HCT116 (cell line): ENCODE measurements around the gene SLC66A2. TPM values are rescaled to one million over a fixed set of nuclear protein-coding genes. Genes with fewer than 3 reads are reported as not detected.

Experiments
- ATAC-seq: fragments of 200-7000 bp; cut with Tn5 transposase; 2 replicates; pipeline ENCODE4 v1.9.1; 2020; ENCODE audit warnings: mild to moderate bottlenecking, moderate library complexity
- BruUV-seq: library from RNA; stranded (reverse); fragments of 400-500 nt; replicated peaks from 2 replicates; lab custom pipeline; 2021; lab: Mats Ljungman, UMichigan
- CTCF ChIA-PET: fragments of 300-600 bp; sonication (Branson Sonifier 250); formaldehyde crosslinking; loops from one replicate; lab custom pipeline; 2021; ENCODE audit warnings: antibody characterized with exemption; lab: Charles Lee
- POLR2A ChIA-PET: fragments of 300-600, 350-600 bp; sonication (Branson Sonifier 250); formaldehyde crosslinking; loops from one replicate; lab custom pipeline; 2021; ENCODE audit warnings: antibody characterized with exemption; lab: Charles Lee
- RAD21 ChIA-PET, 2 experiments: fragments of 300-600 bp; sonication (Branson Sonifier 250); formaldehyde crosslinking; loops; one replicate each; lab custom pipeline; 2023; ENCODE audit warnings: low total read pairs in 2 of 2; ENCODE audit not compliant: uncharacterized antibody in 2 of 2, unreplicated experiment in 2 of 2, low non-redundant PET in 1 of 2; lab: Charles Lee
- DNase-seq: peaks from one replicate; pipeline ENCODE4 v3.0.0-alpha.2; 2010; ENCODE audit warnings: low read depth, low spot score
- H2AFZ ChIP-seq: fragments of 200-600 bp; shearing (Covaris generic), sonication (generic); 2 replicates; pipeline ENCODE4 v1.6.1; 2017; ENCODE audit warnings: low read depth, mixed run types, mixed read lengths, antibody characterized with exemption, low read length; ENCODE audit not compliant: poor library complexity, severe bottlenecking
- H3K27ac ChIP-seq: 2 replicates; pipeline ENCODE4 v1.5.1; 2012; ENCODE audit warnings: low read depth, low read length
- H3K27me3 ChIP-seq: fragments of 200-600 bp; sonication (generic); 2 replicates; pipeline ENCODE4 v1.6.1; 2016; ENCODE audit warnings: mixed run types, low read length, mixed read lengths; ENCODE audit not compliant: insufficient read depth
- H3K36me3 ChIP-seq, 2 experiments: fragments of 200-500 bp in 1 of 2; fragments of 200-600 bp in 1 of 2; sonication (Bioruptor generic) in 1 of 2; sonication (generic) in 1 of 2; 2 replicates each; pipeline versions ENCODE4 v1.5.1 to v1.6.1; 2014 to 2016; ENCODE audit warnings: low read length in 2 of 2, inconsistent platforms in 1 of 2, mixed read lengths in 1 of 2, mixed run types in 1 of 2; ENCODE audit not compliant: insufficient read depth in 2 of 2, control insufficient read depth in 1 of 2
- H3K4me1 ChIP-seq, 2 experiments: fragments of 200-600 bp in 1 of 2; sonication (generic) in 1 of 2; 2 replicates each; pipeline versions ENCODE4 v1.5.1 to v1.6.1; 2012 to 2017; ENCODE audit warnings: low read length in 2 of 2, inconsistent platforms in 1 of 2, mild to moderate bottlenecking in 1 of 2, mixed read lengths in 1 of 2, mixed run types in 1 of 2, moderate library complexity in 1 of 2; ENCODE audit not compliant: insufficient read depth in 2 of 2, control insufficient read depth in 1 of 2
- H3K4me2 ChIP-seq: fragments of 200-600 bp; sonication (generic); 2 replicates; pipeline ENCODE4 v1.6.1; 2017; ENCODE audit warnings: mixed run types, low read length, mixed read lengths
- H3K4me3 ChIP-seq, 2 experiments: fragments of 200-600 bp in 1 of 2; sonication (generic) in 1 of 2; replicated peaks in 1 of 2; 2 replicates each; pipeline ENCODE4 v1.5.1; 2011 to 2016; ENCODE audit warnings: low read length in 2 of 2, control low read depth in 1 of 2, low read depth in 1 of 2, mild to moderate bottlenecking in 1 of 2, mixed read lengths in 1 of 2, mixed run types in 1 of 2
- H3K79me2 ChIP-seq: fragments of 200-600 bp; sonication (generic); 2 replicates; pipeline ENCODE4 v1.6.1; 2017; ENCODE audit warnings: mild to moderate bottlenecking, mixed run types, low read length, moderate library complexity, mixed read lengths; ENCODE audit not compliant: insufficient read depth
- H3K9ac ChIP-seq: fragments of 200-600 bp; sonication (generic); 2 replicates; pipeline ENCODE4 v1.6.1; 2016; ENCODE audit warnings: low read length, mixed read lengths
- H3K9me2 ChIP-seq: fragments of 200-600 bp; sonication (generic), shearing (Covaris generic); 2 replicates; pipeline ENCODE4 v1.6.1; 2017; ENCODE audit warnings: mixed run types, mild to moderate bottlenecking, moderate library complexity; ENCODE audit not compliant: insufficient read depth
- H3K9me3 ChIP-seq, 2 experiments: fragments of 200-500 bp in 1 of 2; fragments of 200-600 bp in 1 of 2; sonication (Bioruptor generic) in 1 of 2; sonication (generic) in 1 of 2; 2 replicates each; pipeline ENCODE4 v1.6.1; 2014 to 2017; ENCODE audit warnings: low read length in 2 of 2, mixed read lengths in 2 of 2, inconsistent platforms in 1 of 2, low read depth in 1 of 2, mild to moderate bottlenecking in 1 of 2, mixed run types in 1 of 2, moderate library complexity in 1 of 2; ENCODE audit not compliant: control insufficient read depth in 1 of 2, insufficient read depth in 1 of 2
- H4K20me1 ChIP-seq: fragments of 200-600 bp; sonication (generic), shearing (Covaris generic); 2 replicates; pipeline ENCODE4 v1.6.1; 2017; ENCODE audit warnings: mixed run types, mild to moderate bottlenecking, moderate library complexity; ENCODE audit not compliant: insufficient read depth
- ATF3 ChIP-seq: IDR thresholded peaks from 2 replicates; pipeline ENCODE4 v1.6.1; 2012
- CBX3 ChIP-seq: IDR thresholded peaks from 2 replicates; pipeline ENCODE4 v1.6.1; 2012; ENCODE audit warnings: low read depth
- CEBPB ChIP-seq: IDR thresholded peaks from 2 replicates; pipeline ENCODE4 v1.6.1; 2012; ENCODE audit warnings: low read depth
- CTCF ChIP-seq, 3 experiments: fragments of 200-600 bp in 1 of 3; sonication (generic) in 1 of 3; IDR thresholded peaks in 2 of 3; conservative IDR thresholded peaks in 1 of 3; 2 replicates each; pipeline ENCODE4 v1.5.1; 2012 to 2017; ENCODE audit warnings: low read depth in 2 of 3, low read length in 2 of 3, antibody characterized with exemption in 1 of 3, borderline replicate concordance in 1 of 3, control low read depth in 1 of 3, mild to moderate bottlenecking in 1 of 3, mixed read lengths in 1 of 3, mixed run types in 1 of 3, moderate library complexity in 1 of 3; ENCODE audit not compliant: insufficient read depth in 1 of 3
- EZH2 ChIP-seq: fragments of 200-600 bp; sonication (generic); IDR thresholded peaks from 2 replicates; pipeline ENCODE4 v1.6.1; 2017; ENCODE audit warnings: antibody characterized with exemption, mixed run types
- EZH2phosphoT487 ChIP-seq: fragments of 200-600 bp; IDR thresholded peaks from 2 replicates; pipeline ENCODE4 v1.6.1; 2018; ENCODE audit warnings: antibody characterized with exemption, borderline replicate concordance
- FOSL1 ChIP-seq: IDR thresholded peaks from 2 replicates; pipeline ENCODE4 v1.6.1; 2012; ENCODE audit warnings: low read depth
- MAX ChIP-seq: IDR thresholded peaks from 2 replicates; pipeline ENCODE4 v1.6.1; 2012
- POLR2A ChIP-seq: IDR thresholded peaks from 2 replicates; pipeline ENCODE4 v1.7.0; 2011; ENCODE audit warnings: borderline replicate concordance; ENCODE audit not compliant: insufficient read depth, insufficient read length; ENCODE audit errors: extremely low read depth
- POLR2AphosphoS5 ChIP-seq: IDR thresholded peaks from 2 replicates; pipeline ENCODE4 v1.6.1; 2011; ENCODE audit warnings: mild to moderate bottlenecking, low read depth, low read length, moderate library complexity
- RAD21 ChIP-seq: IDR thresholded peaks from 2 replicates; pipeline ENCODE4 v1.6.1; 2012; ENCODE audit warnings: low read depth, mild to moderate bottlenecking
- SP1 ChIP-seq: IDR thresholded peaks from 2 replicates; pipeline ENCODE4 v1.6.1; 2012; ENCODE audit warnings: low read depth
- SRF ChIP-seq: IDR thresholded peaks from 2 replicates; pipeline ENCODE4 v1.6.1; 2012; ENCODE audit warnings: low read depth
- TCF7L2 ChIP-seq: IDR thresholded peaks from 2 replicates; pipeline ENCODE4 v1.7.0; 2011; ENCODE audit warnings: borderline replicate concordance, inconsistent platforms; ENCODE audit not compliant: insufficient read depth, insufficient read length; ENCODE audit errors: extremely low read depth
- YY1 ChIP-seq: IDR thresholded peaks from 2 replicates; pipeline ENCODE4 v1.6.1; 2011; ENCODE audit warnings: low read length, low read depth, moderate library complexity, mild to moderate bottlenecking; ENCODE audit not compliant: insufficient replicate concordance; ENCODE audit errors: extremely low read depth
- ZFX ChIP-seq: fragments of 450-650 bp; IDR thresholded peaks from 2 replicates; pipeline ENCODE4 v1.6.1; 2017
- ZNF274 ChIP-seq: fragments of 200-500 bp; sonication (Bioruptor generic); IDR thresholded peaks from 2 replicates; pipeline ENCODE4 v1.6.1; 2014; ENCODE audit warnings: mild to moderate bottlenecking, low read depth, low read length, inconsistent platforms
- intact Hi-C: fragments of 100-400 bp; cut with micrococcal nuclease; formaldehyde crosslinking; loops from 2 replicates; pipeline ENCODE4 v1.10.0; 2022
- total RNA-seq: library from RNA; stranded (reverse); gene quantifications from one replicate; pipeline ENCODE4 v1.2.1, GENCODE V29; 2021; ENCODE audit not compliant: unreplicated experiment
- TF ChIP-seq, protein P1 (sequence below): IDR thresholded peaks from 2 replicates; pipeline ENCODE4 v1.6.1; 2011; ENCODE audit warnings: mild to moderate bottlenecking, low read length, moderate library complexity; ENCODE audit not compliant: insufficient replicate concordance; ENCODE audit errors: extremely low read depth

The SLC66A2 gene
- total RNA-seq, 1 experiment from 2014 or later, result 44.9 TPM

- POLR2A ChIA-PET, result no interaction called here
- TF ChIP-seq ZNF274, result no peak
- no peak for TF ChIP-seq RAD21
- no peak for TF ChIP-seq POLR2A
- TF ChIP-seq CTCF (IDR thresholded peaks at IDR 0.05 in 2 of 3, conservative IDR thresholded peaks at IDR 0.05 in 1 of 3; ENCODE audit: borderline replicate concordance in 1 of 3, insufficient read depth in 1 of 3, low read depth in 2 of 3, low read length in 2 of 3), result no peak
- no peak for TF ChIP-seq SRF
- no peak for TF ChIP-seq CEBPB
- TF ChIP-seq, protein P1, sequence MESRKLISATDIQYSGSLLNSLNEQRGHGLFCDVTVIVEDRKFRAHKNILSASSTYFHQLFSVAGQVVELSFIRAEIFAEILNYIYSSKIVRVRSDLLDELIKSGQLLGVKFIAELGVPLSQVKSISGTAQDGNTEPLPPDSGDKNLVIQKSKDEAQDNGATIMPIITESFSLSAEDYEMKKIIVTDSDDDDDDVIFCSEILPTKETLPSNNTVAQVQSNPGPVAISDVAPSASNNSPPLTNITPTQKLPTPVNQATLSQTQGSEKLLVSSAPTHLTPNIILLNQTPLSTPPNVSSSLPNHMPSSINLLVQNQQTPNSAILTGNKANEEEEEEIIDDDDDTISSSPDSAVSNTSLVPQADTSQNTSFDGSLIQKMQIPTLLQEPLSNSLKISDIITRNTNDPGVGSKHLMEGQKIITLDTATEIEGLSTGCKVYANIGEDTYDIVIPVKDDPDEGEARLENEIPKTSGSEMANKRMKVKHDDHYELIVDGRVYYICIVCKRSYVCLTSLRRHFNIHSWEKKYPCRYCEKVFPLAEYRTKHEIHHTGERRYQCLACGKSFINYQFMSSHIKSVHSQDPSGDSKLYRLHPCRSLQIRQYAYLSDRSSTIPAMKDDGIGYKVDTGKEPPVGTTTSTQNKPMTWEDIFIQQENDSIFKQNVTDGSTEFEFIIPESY, result no peak
- no peak for TF ChIP-seq EZH2
- no peak for TF ChIP-seq YY1
- no peak for TF ChIP-seq TCF7L2
- TF ChIP-seq ZFX, result no peak
- TF ChIP-seq EZH2phosphoT487, result no peak
- TF ChIP-seq FOSL1, result no peak
- no peak for TF ChIP-seq ATF3
- no peak for TF ChIP-seq MAX
- no peak for TF ChIP-seq CBX3
- TF ChIP-seq POLR2AphosphoS5, result no peak
- no peak for TF ChIP-seq SP1
- CTCF ChIA-PET, result no interaction called here
- H3K9ac ChIP-seq, result no peak overlapping the region
- no peaks in the 10 kb centered on the region for H3K9me2 ChIP-seq
- H3K27me3 ChIP-seq, result no peaks in the 10 kb centered on the region
- peaks cover 0 to 17% of the 10 kb centered on the region in 2 experiments for H3K36me3 ChIP-seq
- peaks cover 75% of the 10 kb centered on the region for H3K79me2 ChIP-seq
- intact Hi-C loops, result no loop called here
- H3K27ac ChIP-seq, result no peak overlapping the region
- no peak overlapping the region for H2AFZ ChIP-seq
- RAD21 ChIA-PET, result no interaction called here
- no peak for DNase-seq
- H3K9me3 ChIP-seq, result peaks cover 12 to 24% of the 10 kb centered on the region in 2 experiments; a peak in 3 of 4 replicates
- no peak for ATAC-seq
- H4K20me1 ChIP-seq, result no peaks in the 10 kb centered on the region
- H3K4me2 ChIP-seq, result no peak overlapping the region
- BruUV-seq, result no TSS peak
- H3K4me1 ChIP-seq, result no peaks in the 10 kb centered on the region
- no peak overlapping the region for H3K4me3 ChIP-seq
Measured at GRCh38 chr18:79926306-79926705, 25.1 kb downstream of the SLC66A2 start.
